ENCODE data around the gene FKBP6.
A peak's percentile ranks its signal among the peaks of the same experiment; 100 is the strongest.
"Not testable (repeated sequence)": the region's sequence is repeated elsewhere in the genome, so short reads cannot be mapped to it uniquely, and the experiment has no call there.

Gene FKBP6, protein sequence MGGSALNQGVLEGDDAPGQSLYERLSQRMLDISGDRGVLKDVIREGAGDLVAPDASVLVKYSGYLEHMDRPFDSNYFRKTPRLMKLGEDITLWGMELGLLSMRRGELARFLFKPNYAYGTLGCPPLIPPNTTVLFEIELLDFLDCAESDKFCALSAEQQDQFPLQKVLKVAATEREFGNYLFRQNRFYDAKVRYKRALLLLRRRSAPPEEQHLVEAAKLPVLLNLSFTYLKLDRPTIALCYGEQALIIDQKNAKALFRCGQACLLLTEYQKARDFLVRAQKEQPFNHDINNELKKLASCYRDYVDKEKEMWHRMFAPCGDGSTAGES

DNA sequence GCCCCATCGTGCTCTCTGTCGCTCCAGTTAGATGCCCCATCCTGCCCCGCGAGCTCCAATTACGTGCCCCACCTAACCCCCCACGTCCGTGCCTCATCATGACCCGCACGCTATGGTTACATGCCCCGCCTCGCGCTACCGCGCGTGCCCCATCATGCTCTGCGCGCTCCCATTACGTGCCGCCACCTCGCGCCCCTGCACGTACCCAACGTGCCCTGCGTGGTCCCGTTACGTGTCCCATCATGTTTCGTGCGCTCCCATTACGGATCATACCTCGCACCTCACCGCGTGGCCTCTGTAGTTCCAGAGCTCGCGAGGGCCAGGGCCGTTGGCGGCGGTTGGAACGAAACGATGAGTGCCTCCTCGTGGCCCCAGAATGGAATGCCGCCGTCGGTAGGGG is at the start of gene FKBP6, which contains the start of gene TRIM50:
FKBP6 (plus strand) TSS at position 240 of the 400 bp plus-strand sequence. CDS start 268 bp downstream, outside the sequence.
TRIM50 (minus strand) TSS at position 161 of the 400 bp plus-strand sequence. CDS start 3,295 bp downstream, outside the sequence.
- not testable (repeated sequence) for DNase-seq

DNA sequence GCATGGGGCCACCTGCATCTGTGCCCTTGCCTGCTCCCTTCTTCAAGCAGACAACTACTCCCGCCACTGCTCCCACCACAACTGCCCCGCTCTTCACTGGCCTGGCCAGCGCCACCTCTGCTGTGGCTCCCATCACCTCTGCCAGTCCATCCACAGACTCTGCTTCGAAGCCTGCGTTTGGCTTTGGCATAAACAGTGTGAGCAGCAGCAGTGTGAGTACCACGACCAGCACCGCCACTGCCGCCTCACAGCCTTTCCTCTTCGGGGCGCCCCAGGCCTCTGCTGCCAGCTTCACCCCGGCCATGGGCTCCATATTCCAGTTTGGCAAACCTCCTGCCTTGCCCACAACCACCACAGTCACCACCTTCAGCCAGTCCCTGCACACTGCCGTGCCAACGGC is 30.7 kb upstream of the FKBP6 start:
- not testable (repeated sequence) for DNase-seq

- DNase-seq = not testable (repeated sequence)
Measured at GRCh38 chr7:73297706-73298105, 30.3 kb upstream of the FKBP6 start.

DNA sequence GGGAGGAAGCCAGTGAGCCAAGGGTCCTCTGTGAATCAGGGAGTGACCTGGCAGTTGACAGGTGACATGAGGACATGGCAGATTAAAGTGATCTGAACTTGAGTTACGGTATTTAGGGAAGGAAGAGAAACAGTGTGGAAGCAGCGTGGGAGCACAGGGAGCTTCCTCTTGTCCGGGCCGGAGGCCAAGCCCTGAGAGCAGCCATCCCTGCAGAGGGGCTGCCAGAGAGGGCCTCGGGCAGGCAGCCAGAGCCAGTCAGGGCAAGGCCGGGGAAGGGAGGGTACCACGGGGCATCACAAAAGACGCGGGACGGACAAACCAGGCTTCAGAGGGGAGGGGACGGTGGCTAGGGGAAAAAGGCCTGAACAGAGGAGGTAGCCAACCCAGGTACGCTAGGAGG is 28.1 kb upstream of the FKBP6 start:
- not testable (repeated sequence) for DNase-seq

GRCh38 chr7:73301108-73301507 is 26.9 kb upstream of the FKBP6 start:
- DNase-seq = not testable (repeated sequence)

GRCh38 chr7:73302846-73303245 is 25.1 kb upstream of the FKBP6 start:
- not testable (repeated sequence) for DNase-seq

DNA sequence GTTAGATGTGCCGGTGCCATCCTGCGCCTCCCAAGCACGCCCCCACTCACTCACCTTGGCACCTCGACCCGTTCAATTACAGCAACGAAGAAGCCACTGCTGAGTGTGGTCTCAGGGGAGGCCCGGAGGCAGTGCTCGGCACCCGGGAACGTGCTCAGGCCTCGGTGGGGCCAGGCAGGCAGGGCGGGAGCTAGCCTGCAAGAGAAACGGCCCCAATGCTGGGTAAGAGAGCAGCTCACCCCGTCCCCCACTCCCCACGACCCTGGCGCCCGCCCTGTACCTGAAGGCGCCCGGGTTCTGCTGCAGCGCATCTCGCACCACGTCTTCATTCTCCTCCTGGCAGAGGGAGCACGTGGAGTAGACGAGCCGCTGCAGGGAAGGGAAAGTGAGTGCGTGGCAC is 24.4 kb upstream of the FKBP6 start:
- DNase-seq = no peak

DNA sequence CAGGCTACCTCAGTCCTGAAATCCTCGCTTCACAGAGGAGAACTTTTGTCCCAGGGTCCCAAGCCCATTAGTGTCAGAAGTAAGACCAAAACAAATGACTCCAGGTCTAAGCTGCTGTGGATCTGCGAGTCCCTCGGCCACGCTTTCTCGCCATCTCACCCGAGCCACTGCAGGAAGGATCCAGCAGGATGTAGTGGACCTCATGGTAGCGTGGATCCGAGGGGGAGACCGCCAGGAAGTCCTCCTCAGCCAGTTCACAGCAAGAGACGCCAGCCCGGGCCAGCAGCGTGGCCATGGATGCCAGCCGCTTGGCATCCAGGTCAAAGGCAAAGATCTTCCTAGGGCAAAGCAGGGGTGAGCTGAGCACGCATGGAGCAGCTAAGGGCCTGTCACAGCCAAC is 23.9 kb upstream of the FKBP6 start:
- no peak for DNase-seq

DNA sequence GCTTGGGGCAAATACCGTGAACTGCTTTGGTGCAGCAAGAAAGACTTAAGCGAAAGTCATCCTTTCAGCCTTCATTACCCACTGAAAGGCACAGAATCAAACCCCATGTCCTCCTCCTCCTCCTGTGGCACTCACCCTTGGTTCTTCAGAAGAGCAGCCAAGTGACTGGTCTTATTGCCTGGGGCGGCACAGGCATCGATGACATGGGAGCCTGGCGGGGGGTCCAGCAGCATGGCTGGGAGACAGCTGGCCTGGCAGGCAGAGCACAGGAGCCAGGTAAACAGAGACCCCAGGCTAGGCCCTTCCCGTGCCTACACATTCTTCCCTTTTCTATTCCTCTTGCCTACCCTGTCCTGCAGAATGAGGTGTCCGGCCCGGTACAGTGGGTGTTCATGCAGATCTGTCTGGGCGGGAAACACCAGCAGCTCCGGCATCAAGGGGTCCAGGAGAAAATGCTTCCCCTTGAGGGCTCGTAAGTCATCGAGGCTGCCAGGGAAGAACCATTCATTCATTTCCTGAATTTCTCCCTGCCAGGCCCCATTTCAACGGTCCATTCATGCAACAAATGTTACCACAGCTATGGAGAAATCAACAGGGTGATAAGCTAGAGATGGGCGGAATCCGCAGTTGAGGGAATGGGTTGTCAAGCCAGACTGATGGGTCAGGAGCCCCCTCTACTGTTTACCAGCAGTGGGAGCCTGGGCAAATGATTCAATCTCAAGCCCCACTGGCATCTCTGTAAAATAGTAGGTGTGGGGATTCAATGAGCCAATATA is 23.2 kb upstream of the FKBP6 start:
- not testable (repeated sequence) for DNase-seq

DNA sequence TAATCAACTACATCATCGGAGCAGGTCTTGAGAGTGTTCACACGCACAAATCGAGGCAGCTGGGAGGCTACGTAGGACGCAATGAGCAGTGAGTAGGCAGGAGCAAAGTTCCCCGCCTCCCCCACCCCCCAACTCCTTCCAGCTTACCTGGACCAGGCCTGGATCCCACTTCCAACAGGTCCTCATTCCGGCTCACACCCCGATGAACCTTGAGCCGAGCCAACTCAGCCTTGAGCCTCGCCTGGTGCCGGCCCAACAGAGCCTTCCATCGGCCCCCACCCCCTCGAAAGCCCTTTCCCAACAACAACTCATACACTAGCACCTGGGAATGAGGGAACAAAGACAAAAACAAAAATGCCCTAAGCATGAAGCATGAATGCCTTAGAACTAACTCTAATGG is 20.5 kb upstream of the FKBP6 start:
- no peak for DNase-seq

DNA sequence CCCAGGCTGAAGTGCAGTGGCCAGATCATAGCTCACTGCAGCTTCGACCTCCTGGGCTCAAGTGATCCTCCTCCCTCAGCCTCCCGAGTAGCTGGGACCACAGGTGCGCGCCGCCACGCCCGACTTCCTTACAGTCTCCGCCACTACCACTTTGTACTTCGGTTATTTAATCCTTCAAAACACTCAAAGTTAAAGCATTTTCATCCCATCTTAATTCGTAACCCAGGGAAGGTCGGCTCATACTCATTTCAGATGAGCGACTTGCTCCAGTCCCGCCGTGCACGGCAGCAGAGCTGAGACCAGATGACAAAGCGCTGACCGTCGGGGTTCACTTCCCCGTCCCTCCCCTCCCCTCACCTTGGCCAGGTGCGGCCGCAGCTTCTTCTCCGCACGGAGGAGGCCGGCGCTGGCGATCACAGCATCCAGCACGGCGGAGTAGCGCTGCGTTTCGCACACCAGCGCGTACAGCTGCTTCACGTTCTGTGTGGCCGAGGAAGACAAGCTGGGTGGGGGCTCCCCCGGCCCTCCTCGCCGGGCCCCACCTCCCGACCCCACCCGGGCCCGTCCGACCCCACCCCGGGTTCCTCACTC is 19.8 kb upstream of the FKBP6 start:
- no peak for DNase-seq

DNA sequence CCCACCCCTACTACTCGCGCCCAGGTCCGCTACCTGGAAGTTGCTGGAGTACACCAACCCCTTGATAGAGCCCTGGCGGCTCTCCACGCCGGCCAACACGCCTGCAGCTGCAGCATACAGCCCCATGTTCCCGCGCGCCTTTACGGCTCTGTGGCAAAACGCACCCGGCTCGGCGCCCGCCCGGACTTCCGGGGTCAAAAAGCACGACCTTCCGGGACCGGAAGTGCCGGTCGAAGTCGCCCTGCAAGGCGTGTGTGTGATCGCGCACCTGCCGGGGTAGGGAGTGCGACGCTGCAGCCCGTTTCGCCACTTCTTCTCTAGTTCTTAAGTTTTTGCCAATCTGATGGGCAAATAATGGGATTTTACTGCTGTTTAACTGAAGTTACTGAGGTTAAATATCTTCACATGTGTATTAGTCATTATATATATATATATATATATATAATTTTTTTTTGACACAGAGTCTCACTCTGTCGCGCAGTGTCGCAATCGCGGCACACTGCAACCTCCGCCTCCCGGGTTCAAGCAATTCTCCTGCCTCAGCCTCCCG is 19.2 kb upstream of the FKBP6 start, which contains the start of gene NSUN5:
NSUN5 (minus strand) TSS at position 162 of the 550 bp plus-strand sequence; CDS start at position 126, 36 bp downstream.
- DNase-seq = peak; percentile 88

GRCh38 chr7:73311421-73311820 is 16.5 kb upstream of the FKBP6 start:
- DNase-seq = not testable (repeated sequence)

GRCh38 chr7:73312831-73313520 is 15.0 kb upstream of the FKBP6 start:
- no peak for DNase-seq

- DNase-seq = no peak
Measured at GRCh38 chr7:73313521-73313906, 14.4 kb upstream of the FKBP6 start.

- no peak for DNase-seq
Measured at GRCh38 chr7:73314271-73314670, 13.7 kb upstream of the FKBP6 start.

- DNase-seq = no peak
Measured at GRCh38 chr7:73316521-73316920, 11.4 kb upstream of the FKBP6 start.

DNA sequence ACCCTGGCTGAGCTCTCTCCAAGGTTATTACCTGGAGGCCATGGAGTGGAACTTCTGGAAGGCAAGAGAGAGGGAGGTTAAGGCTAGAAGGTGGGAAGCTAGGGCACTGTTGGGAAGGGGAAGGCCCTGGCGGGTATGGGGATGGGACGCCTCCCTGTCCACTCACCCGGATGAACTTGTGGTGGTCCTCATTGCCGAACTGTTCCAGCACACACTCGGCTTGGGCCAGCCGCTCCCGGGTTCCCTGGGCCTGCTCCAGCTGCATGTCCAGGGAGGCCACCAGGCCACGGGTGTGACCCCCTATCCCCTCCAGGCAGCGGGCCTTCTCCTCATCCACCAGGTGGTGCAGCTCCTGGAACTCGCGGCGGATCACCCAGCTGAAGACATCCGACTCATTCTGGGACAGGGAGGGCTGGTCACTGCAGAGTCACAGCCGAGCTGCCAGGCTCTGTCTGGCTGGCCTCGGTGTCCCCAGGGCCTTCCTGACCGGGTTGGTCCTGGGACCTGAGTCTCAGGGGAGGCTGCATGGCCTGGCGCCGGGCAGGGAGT is 9.2 kb upstream of the FKBP6 start:
- DNase-seq = not testable (repeated sequence)

- DNase-seq = not testable (repeated sequence)
Measured at GRCh38 chr7:73319541-73319940, 8.4 kb upstream of the FKBP6 start.

GRCh38 chr7:73320009-73320408 is 8.0 kb upstream of the FKBP6 start:
- DNase-seq = not testable (repeated sequence)

- DNase-seq = not testable (repeated sequence)
Measured at GRCh38 chr7:73323434-73324080, 4.4 kb upstream of the FKBP6 start.
